SKM-1 treated with dmso at 0.1 percent for 144 hours (cell line): ENCODE measurements around the gene ZP1.

Experiments
- DNase-seq: peaks from one replicate; lab custom pipeline; 2025; ENCODE audit not compliant: unreplicated experiment; lab: John Stamatoyannopoulos, UW

The ZP1 gene

GRCh38 chr11:60922906-60923305 lies 55.6 kb downstream of the ZP1 start:
- no peak for DNase-seq

GRCh38 chr11:60923326-60923725 lies 56.0 kb downstream of the ZP1 start:
- DNase-seq = no peak

GRCh38 chr11:60923800-60924109 lies 56.4 kb downstream of the ZP1 start:
- no peak for DNase-seq

GRCh38 chr11:60924110-60924905 lies 57.0 kb downstream of the ZP1 start, which contains the start of gene TMEM132A:
TMEM132A (plus strand) TSS chr11:60924460; CDS start chr11:60924634, 174 bp downstream.
- DNase-seq = no peak
